Pancreas (tissue), 10 donors: ENCODE measurements around the gene PDK2. TPM values are rescaled to one million over a fixed set of nuclear protein-coding genes. Genes with fewer than 3 reads are reported as not detected.

Experiments
- ATAC-seq, 4 donors: fragments of 200-7000 bp; cut with Tn5 transposase; one replicate each; pipeline versions ENCODE4 v1.8.0 to v1.9.1; 2020; ENCODE audit warnings: mild to moderate bottlenecking in 4 of 4, moderate library complexity in 4 of 4
- DNase-seq, 6 donors: peaks; one replicate each; pipeline ENCODE4 v3.0.0-alpha.2; 2020
- FAIRE-seq: peaks from 2 replicates; lab custom pipeline; 2012; peaks lifted over from hg19 to GRCh38; lab: Jason Lieb, UNC
- H3K27ac ChIP-seq, 4 donors: fragments of 200-600 bp; sonication (generic); 1 replicate in 3 of 4; 2 replicates in 1 of 4; pipeline versions ENCODE4 v1.5.0 to v1.8.0; 2020
- H3K27me3 ChIP-seq, 4 donors: fragments of 200-600 bp; one replicate each; pipeline ENCODE4 v1.8.0; 2021
- H3K36me3 ChIP-seq, 3 donors: fragments of 200-600 bp; sonication (generic) in 1 of 3; one replicate each; pipeline versions ENCODE4 v1.5.0 to v1.8.0; 2020 to 2021
- H3K4me1 ChIP-seq, 3 donors: fragments of 200-600 bp; one replicate each; pipeline ENCODE4 v1.8.0; 2021
- H3K4me3 ChIP-seq, 4 donors: fragments of 200-600 bp; sonication (generic) in 2 of 4; one replicate each; pipeline versions ENCODE4 v1.5.0 to v1.8.0; 2020 to 2021
- H3K9me3 ChIP-seq, 4 donors: fragments of 200-600 bp; one replicate each; pipeline ENCODE4 v1.8.0; 2021
- CTCF ChIP-seq, 4 donors: fragments of 200-600 bp; sonication (generic) in 3 of 4; IDR thresholded peaks; one replicate each; pipeline versions ENCODE4 v1.5.0 to v1.8.0; 2021; ENCODE audit warnings: antibody characterized with exemption in 4 of 4
- WGBS, 2 donors: extraction: QIAGEN DNeasy Blood & Tissue Kit; methylation state at CpG; one replicate each; pipeline ENCODE4 v1.1.7; 2013; 5-methylcytosine and 5-hydroxymethylcytosine counted together
- intact Hi-C, 3 donors: fragments of 100-400 bp; cut with DNase I; formaldehyde crosslinking; loops; one replicate each; pipeline versions ENCODE4 v1.11.1 to v1.14.2; 2022
- polyA plus RNA-seq, 2 donors: library from polyadenylated mRNA; stranded (reverse); fragments of 200-250 nt; gene quantifications; one replicate each; pipeline ENCODE4 v1.2.3, GENCODE V29; 2013
- total RNA-seq, 6 donors: library from RNA; stranded (reverse); fragmentation: NEBNext Ultra II Directional in 4 of 6; extraction: Animal tissue kit (Norgen Biotek cat#: 25700) in 4 of 6; gene quantifications; one replicate each; pipeline versions ENCODE4 v1.2.1 to v1.2.4, GENCODE V29; 2021 to 2023
- donor health status: healthy with polysubstance abuse.
- donor health status: DM: no; HTN: no; CAD: no; lungs with moderate emphysema.
- donor health status: DM: no; HTN: no; CAD: no.
- donor health status: control.
- donor health status: control.
- donor health status: Bipolar disorder and iron deficiency.
- donor health status: DM: yes; HTN: yes; CAD: no.
- donor health status: DM: no; HTN: no; CAD: no.
- donor health status: DM: no; HTN: no; CAD: no.
- donor health status: DM: yes; HTN: yes; CAD: no.

Gene PDK2
- total and polyA plus RNA-seq, 8 donors = 15.3 to 50.0 (median 29.1) TPM

DNA sequence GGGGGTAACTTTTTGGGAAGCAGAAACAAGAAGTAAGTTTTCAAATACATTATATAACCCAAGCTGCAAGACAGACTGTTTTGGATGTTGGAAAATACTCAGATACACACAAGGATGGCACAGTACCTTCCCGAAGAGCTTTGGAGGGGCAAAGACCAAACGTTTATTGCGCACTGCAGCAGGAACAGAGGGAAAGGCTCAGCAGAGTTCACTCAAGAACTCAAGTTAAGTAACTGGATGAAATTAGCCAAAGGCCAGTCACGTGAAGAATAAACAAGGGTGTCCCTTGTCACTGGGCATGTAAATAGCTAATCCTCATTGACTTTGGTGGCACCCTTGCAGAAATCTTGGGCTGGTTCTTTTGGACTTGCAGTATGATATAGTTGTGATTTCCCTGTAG is 2.8 kb downstream of the PDK2 start:
- no peak for DNase-seq
- intact Hi-C loops = no loop called here
- no peak for FAIRE-seq
- Histone ChIP-seq H3K27me3 (no peaks in the 10 kb centered on the region), H3K9me3 (no peaks in the 10 kb centered on the region), H3K27ac (no peak overlapping the region), H3K36me3 (peaks cover 0 to 11% (median 7%) of the 10 kb centered on the region in 3 donors), H3K4me3 (no peak overlapping the region), H3K4me1 (peaks cover 28 to 34% (median 31%) of the 10 kb centered on the region in 3 donors)
- no peak for TF ChIP-seq CTCF (IDR thresholded peaks at IDR 0.05)
- 73 to 74% methylated on average over 4 of the region's 4 CpGs for WGBS, 2 donors
- no peak for ATAC-seq

- Histone ChIP-seq H3K4me1 (peaks cover 28 to 34% (median 31%) of the 10 kb centered on the region in 3 donors), H3K27me3 (no peaks in the 10 kb centered on the region), H3K9me3 (no peaks in the 10 kb centered on the region), H3K4me3 (no peak overlapping the region), H3K36me3 (peaks cover 0 to 11% (median 7%) of the 10 kb centered on the region in 3 donors), H3K27ac (peak overlapping the region in 3 of 4 donors; percentile 18 to 50 (median 34))
- FAIRE-seq (no peak), DNase-seq (no peak), ATAC-seq (no peak)
- 51 to 55% methylated on average over 4 of the region's 4 CpGs for WGBS, 2 donors
- no peak for TF ChIP-seq CTCF (IDR thresholded peaks at IDR 0.05)
- intact Hi-C loops = no loop called here
Observed at GRCh38 chr17:50098583-50098982, 3.4 kb downstream of the PDK2 start.

GRCh38 chr17:50099003-50099402 is 3.9 kb downstream of the PDK2 start:
- H3K27ac ChIP-seq = peak overlapping the region in 3 of 4 donors; percentile 18 to 50 (median 34)
- intact Hi-C loops = no loop called here
- ATAC-seq (peak in 2 of 4 donors; percentile 4 to 18), DNase-seq (peak in 5 of 6 donors; percentile 61 to 82 (median 78)), FAIRE-seq (no peak)
- H3K36me3 ChIP-seq = peaks cover 0 to 11% (median 7%) of the 10 kb centered on the region in 3 donors
- H3K9me3 ChIP-seq = no peaks in the 10 kb centered on the region
- TF ChIP-seq CTCF (IDR thresholded peaks at IDR 0.05) = no peak
- H3K27me3 ChIP-seq = no peaks in the 10 kb centered on the region
- peaks cover 26 to 34% (median 31%) of the 10 kb centered on the region in 3 donors for H3K4me1 ChIP-seq
- WGBS, 2 donors = 37 to 43% methylated on average over 5 of the region's 5 CpGs
- H3K4me3 ChIP-seq = no peak overlapping the region

DNA sequence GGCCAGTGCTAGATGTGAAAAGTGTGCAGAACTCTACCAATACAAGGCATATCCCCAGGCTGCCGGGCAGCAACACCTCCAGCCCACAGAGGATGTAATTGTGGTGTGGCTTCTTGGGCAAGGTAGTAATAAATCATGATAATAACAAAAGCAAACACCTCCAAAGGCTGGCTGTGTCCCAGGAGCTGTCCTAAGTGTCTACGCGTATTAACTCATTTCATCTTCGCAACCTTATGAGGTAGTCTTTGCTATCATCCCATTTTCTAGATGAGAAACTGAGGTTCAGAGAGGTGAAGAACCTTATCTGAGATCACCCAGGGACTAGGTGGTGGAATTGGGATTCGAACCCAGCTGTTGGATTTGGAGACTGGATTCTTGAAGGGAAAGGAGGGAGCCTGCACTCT is 5.3 kb downstream of the PDK2 start:
- ATAC-seq (no peak), FAIRE-seq (no peak), DNase-seq (peak in 1 of 6 donors; percentile 33)
- peaks cover 25 to 34% (median 31%) of the 10 kb centered on the region in 3 donors for H3K4me1 ChIP-seq
- WGBS, 2 donors = 35 to 54% methylated on average over 5 of the region's 5 CpGs
- no peak for TF ChIP-seq CTCF (IDR thresholded peaks at IDR 0.05)
- peaks cover 0 to 11% (median 7%) of the 10 kb centered on the region in 3 donors for H3K36me3 ChIP-seq
- no peaks in the 10 kb centered on the region for H3K27me3 ChIP-seq
- no peak overlapping the region for H3K4me3 ChIP-seq
- no peaks in the 10 kb centered on the region for H3K9me3 ChIP-seq
- no peak overlapping the region for H3K27ac ChIP-seq
- intact Hi-C loops = no loop called here

- Histone ChIP-seq H3K4me3 (no peak overlapping the region), H3K36me3 (peaks cover 0 to 11% (median 7%) of the 10 kb centered on the region in 3 donors), H3K4me1 (peaks cover 25 to 34% (median 31%) of the 10 kb centered on the region in 3 donors), H3K9me3 (no peaks in the 10 kb centered on the region), H3K27me3 (no peaks in the 10 kb centered on the region), H3K27ac (peak overlapping the region in 2 of 4 donors; percentile 9 to 65)
- intact Hi-C loops = no loop called here
- WGBS, 2 donors = 42 to 61% methylated on average over 15 of the region's 15 CpGs
- FAIRE-seq (no peak), ATAC-seq (peak in 2 of 4 donors; percentile 3 to 17), DNase-seq (peak in 2 of 6 donors; percentile 50 to 55)
- no peak for TF ChIP-seq CTCF (IDR thresholded peaks at IDR 0.05)
Observed at GRCh38 chr17:50100921-50101345, 5.8 kb downstream of the PDK2 start.
